ENCODE data around the gene SBF2. TPM values are rescaled to one million over a fixed set of nuclear protein-coding genes. Genes with fewer than 3 reads are reported as not detected.

SBF2 gene
- total RNA-seq, 4 donors from 2014 or later: 52.8 to 87.9 (median 62.4) TPM

- Histone ChIP-seq H3K4me1 (peaks cover 0 to 21% (median 3%) of the 10 kb centered on the region in 3 donors), H3K9me3 (peaks cover 0 to 8% (median 3%) of the 10 kb centered on the region in 3 donors), H3K36me3 (no peaks in the 10 kb centered on the region), H3K4me3 (no peak overlapping the region), H3K27me3 (no peaks in the 10 kb centered on the region), H3K27ac (no peak overlapping the region)
- no peak for ATAC-seq
- 84 to 98% methylated on average over 4 of the region's 4 CpGs for WGBS, 2 donors (ENCODE audit: low coverage in 1 of 2)
- no peak for TF ChIP-seq EP300 (IDR thresholded peaks at IDR 0.05)
- no peak for TF ChIP-seq POLR2A (IDR thresholded peaks at IDR 0.05)
- no peak for TF ChIP-seq POLR2AphosphoS5 (IDR thresholded peaks at IDR 0.05)
- TF ChIP-seq, protein P1, sequence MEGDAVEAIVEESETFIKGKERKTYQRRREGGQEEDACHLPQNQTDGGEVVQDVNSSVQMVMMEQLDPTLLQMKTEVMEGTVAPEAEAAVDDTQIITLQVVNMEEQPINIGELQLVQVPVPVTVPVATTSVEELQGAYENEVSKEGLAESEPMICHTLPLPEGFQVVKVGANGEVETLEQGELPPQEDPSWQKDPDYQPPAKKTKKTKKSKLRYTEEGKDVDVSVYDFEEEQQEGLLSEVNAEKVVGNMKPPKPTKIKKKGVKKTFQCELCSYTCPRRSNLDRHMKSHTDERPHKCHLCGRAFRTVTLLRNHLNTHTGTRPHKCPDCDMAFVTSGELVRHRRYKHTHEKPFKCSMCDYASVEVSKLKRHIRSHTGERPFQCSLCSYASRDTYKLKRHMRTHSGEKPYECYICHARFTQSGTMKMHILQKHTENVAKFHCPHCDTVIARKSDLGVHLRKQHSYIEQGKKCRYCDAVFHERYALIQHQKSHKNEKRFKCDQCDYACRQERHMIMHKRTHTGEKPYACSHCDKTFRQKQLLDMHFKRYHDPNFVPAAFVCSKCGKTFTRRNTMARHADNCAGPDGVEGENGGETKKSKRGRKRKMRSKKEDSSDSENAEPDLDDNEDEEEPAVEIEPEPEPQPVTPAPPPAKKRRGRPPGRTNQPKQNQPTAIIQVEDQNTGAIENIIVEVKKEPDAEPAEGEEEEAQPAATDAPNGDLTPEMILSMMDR (IDR thresholded peaks at IDR 0.05): no peak
Observed at GRCh38 chr11:10204021-10204420, 90.0 kb downstream of the SBF2 start.

GRCh38 chr11:10201343-10201742, 92.7 kb downstream of the SBF2 start:
- TF ChIP-seq, protein P1 (IDR thresholded peaks at IDR 0.05): no peak
- TF ChIP-seq POLR2AphosphoS5 (IDR thresholded peaks at IDR 0.05): no peak
- TF ChIP-seq EP300 (IDR thresholded peaks at IDR 0.05): no peak
- TF ChIP-seq POLR2A (IDR thresholded peaks at IDR 0.05): no peak
- no peak for ATAC-seq
- WGBS, 2 donors (ENCODE audit: low coverage in 1 of 2): 75 to 77% methylated on average over 1 of the region's 1 CpG
- no peak overlapping the region for H3K27ac ChIP-seq
- peaks cover 0 to 13% (median 3%) of the 10 kb centered on the region in 3 donors for H3K9me3 ChIP-seq
- H3K27me3 ChIP-seq: no peaks in the 10 kb centered on the region
- H3K4me1 ChIP-seq: no peaks in the 10 kb centered on the region
- H3K36me3 ChIP-seq: no peaks in the 10 kb centered on the region
- no peak overlapping the region for H3K4me3 ChIP-seq

GRCh38 chr11:10197091-10197490, 96.9 kb downstream of the SBF2 start:
- TF ChIP-seq POLR2AphosphoS5 (IDR thresholded peaks at IDR 0.05) (no peak), POLR2A (IDR thresholded peaks at IDR 0.05) (no peak), EP300 (IDR thresholded peaks at IDR 0.05) (no peak)
- TF ChIP-seq, protein P1 (IDR thresholded peaks at IDR 0.05): no peak
- no peaks in the 10 kb centered on the region for H3K36me3 ChIP-seq
- H3K9me3 ChIP-seq: peaks cover 0 to 5% (median 0%) of the 10 kb centered on the region in 3 donors
- no peak overlapping the region for H3K27ac ChIP-seq
- no peak for ATAC-seq
- H3K27me3 ChIP-seq: no peaks in the 10 kb centered on the region
- no peaks in the 10 kb centered on the region for H3K4me1 ChIP-seq
- 95 to 100% methylated on average over 2 of the region's 2 CpGs for WGBS, 2 donors (ENCODE audit: low coverage in 1 of 2)
- H3K4me3 ChIP-seq: no peak overlapping the region

GRCh38 chr11:10192036-10192435, 102.0 kb downstream of the SBF2 start:
- Histone ChIP-seq H3K36me3 (no peaks in the 10 kb centered on the region), H3K27ac (no peak overlapping the region), H3K27me3 (no peaks in the 10 kb centered on the region), H3K9me3 (no peaks in the 10 kb centered on the region), H3K4me1 (no peaks in the 10 kb centered on the region), H3K4me3 (no peak overlapping the region)
- ATAC-seq: no peak
- WGBS, 2 donors (ENCODE audit: low coverage in 1 of 2): 89 to 95% methylated on average over 2 of the region's 2 CpGs
- TF ChIP-seq, protein P1 (IDR thresholded peaks at IDR 0.05): no peak
- TF ChIP-seq EP300 (IDR thresholded peaks at IDR 0.05): no peak
- TF ChIP-seq POLR2AphosphoS5 (IDR thresholded peaks at IDR 0.05): no peak
- no peak for TF ChIP-seq POLR2A (IDR thresholded peaks at IDR 0.05)

DNA sequence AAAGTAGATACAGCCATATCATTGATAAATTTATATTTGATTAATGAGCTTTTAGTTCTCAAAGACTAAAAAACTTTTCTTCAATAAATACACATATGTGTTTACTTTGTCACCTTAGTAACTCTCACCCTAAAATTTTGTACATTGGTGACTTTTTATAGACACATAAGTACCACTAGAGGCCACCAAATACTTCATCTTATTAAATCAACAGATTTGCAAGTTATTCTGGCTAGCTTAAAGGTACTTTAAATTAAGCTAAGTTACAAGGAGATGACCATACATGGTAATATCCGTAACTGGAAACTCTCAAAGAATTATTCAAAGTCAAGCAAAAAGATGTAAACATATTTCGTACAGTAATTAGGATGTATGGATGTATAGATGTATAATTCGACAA, 112.2 kb downstream of the SBF2 start:
- H3K4me3 ChIP-seq: no peak overlapping the region
- WGBS, 2 donors (ENCODE audit: low coverage in 1 of 2): 94 to 98% methylated on average over 3 of the region's 3 CpGs
- no peaks in the 10 kb centered on the region for H3K27me3 ChIP-seq
- no peak overlapping the region for H3K27ac ChIP-seq
- ATAC-seq: no peak
- no peaks in the 10 kb centered on the region for H3K9me3 ChIP-seq
- no peaks in the 10 kb centered on the region for H3K36me3 ChIP-seq
- no peak for TF ChIP-seq EP300 (IDR thresholded peaks at IDR 0.05)
- TF ChIP-seq, protein P1 (IDR thresholded peaks at IDR 0.05): peak in 1 of 4 experiments; percentile 21
- no peaks in the 10 kb centered on the region for H3K4me1 ChIP-seq

Data from gastroesophageal sphincter (tissue), 4 donors.